Brain pericyte (primary cell): ENCODE results near the gene GTSE1.

Experiments used
- DNase-seq: peaks from one replicate; pipeline ENCODE4 v3.0.0-alpha.2; 2012; ENCODE audit warnings: low read depth, low spot score

Gene GTSE1

GRCh38 chr22:46327691-46328465 is 31.2 kb downstream of the GTSE1 start:
- DNase-seq = no peak

- DNase-seq = no peak
These were observed 32.1 kb downstream of the GTSE1 start for GRCh38 chr22:46328797-46329196.

DNA sequence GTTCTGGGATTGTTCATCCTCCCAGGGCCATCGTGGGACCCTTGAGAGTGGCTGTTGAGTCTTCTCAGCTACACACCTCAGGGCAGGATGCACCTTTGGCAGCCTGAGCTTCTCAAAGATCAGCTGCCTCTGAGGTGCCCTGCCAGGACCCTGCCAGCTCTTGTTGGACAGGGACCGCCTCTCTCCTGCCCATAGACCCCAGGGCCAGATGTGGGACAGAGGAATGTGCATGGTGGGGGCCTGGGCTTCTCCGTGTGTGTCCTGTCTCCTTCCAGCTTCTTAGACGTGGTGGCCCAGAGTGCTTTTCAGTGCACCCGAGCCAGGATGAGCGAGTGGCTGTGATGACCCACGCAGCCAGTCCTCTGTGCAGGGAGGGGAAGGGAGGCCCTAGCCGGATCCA is 32.9 kb downstream of the GTSE1 start:
- no peak for DNase-seq

- DNase-seq = no peak
These were observed 33.8 kb downstream of the GTSE1 start for GRCh38 chr22:46330426-46330825.

- no peak for DNase-seq
These were observed 34.8 kb downstream of the GTSE1 start for GRCh38 chr22:46331496-46331895.

DNA sequence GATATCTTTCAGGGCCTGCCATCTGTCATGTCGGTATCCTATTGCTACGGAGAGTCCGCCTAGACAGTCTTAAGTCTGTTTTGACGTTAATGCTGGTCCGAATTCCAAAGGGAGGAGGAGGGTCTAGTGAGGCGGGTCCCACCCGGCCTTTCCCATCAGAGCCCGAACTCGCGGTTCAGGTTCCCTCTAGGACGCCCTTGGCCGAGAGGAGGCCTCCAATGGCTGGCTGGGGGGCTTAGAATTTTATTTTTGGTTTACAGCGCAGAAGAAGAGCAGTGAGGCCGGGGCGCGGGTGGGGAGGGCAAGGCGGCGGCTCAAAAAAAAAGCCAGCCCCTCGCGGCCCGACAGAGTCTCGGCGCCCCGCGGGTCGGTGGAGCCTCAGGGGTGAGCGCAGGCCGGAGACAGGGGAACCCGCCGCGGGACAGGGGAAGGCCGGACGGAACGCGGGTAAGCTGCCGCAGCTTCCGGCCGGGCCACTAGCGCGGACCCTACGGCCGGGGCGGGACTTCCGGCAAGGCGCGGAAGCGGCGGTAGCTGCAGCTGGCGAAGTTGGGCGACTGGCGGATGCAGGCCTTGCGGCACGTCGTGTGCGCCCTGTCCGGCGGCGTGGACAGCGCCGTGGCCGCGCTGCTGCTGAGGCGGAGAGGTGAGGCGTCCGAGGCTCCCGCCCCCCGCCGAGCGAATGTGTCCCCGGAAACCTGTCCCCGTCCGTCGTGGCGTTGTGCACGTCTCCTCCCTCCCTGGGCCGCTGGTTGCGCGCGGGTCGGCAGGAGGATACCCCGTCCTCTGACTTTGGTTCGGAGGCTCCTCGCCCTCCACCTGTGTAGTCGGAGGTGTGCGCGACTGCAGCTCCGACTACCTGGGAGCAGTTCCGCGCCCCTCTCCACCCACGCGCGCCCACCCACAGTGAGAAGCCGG is 38.8 kb downstream of the GTSE1 start, which contains the start of gene TRMU:
TSS of gene TRMU (plus strand) at position 514 of the 918 bp plus-strand sequence. CDS start at position 565, 51 bp downstream.
- DNase-seq = peak; percentile 60

GRCh38 chr22:46336119-46337078 is 39.7 kb downstream of the GTSE1 start:
- no peak for DNase-seq

DNA sequence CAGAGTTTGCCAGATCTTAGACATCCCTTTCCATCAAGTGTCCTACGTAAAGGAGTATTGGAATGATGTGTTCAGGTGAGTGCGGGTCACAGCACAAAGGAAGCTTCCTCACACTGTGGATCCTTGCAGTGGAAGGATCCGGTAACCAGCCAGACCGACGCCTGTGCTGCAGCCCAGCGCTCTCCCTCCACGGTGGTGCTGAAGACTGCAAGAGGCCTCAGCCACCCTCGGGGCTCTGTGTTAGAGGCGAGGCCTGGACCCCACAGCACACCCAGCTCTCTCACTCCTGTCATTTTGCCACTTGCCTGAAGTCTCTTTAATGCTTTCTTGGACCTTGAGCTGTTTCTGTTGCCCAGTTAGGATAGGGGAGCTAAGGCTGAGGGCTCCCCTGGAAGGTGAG is 41.2 kb downstream of the GTSE1 start:
- no peak for DNase-seq

- no peak for DNase-seq
These were observed 42.0 kb downstream of the GTSE1 start for GRCh38 chr22:46338636-46339035.

GRCh38 chr22:46339956-46340355 is 43.3 kb downstream of the GTSE1 start:
- no peak for DNase-seq

GRCh38 chr22:46340676-46341075 is 44.0 kb downstream of the GTSE1 start:
- DNase-seq = no peak

- no peak for DNase-seq
These were observed 50.2 kb downstream of the GTSE1 start for GRCh38 chr22:46346680-46347405.

- DNase-seq = no peak
These were observed 51.0 kb downstream of the GTSE1 start for GRCh38 chr22:46347646-46348045.

GRCh38 chr22:46348099-46348695 is 51.5 kb downstream of the GTSE1 start:
- DNase-seq = no peak

DNA sequence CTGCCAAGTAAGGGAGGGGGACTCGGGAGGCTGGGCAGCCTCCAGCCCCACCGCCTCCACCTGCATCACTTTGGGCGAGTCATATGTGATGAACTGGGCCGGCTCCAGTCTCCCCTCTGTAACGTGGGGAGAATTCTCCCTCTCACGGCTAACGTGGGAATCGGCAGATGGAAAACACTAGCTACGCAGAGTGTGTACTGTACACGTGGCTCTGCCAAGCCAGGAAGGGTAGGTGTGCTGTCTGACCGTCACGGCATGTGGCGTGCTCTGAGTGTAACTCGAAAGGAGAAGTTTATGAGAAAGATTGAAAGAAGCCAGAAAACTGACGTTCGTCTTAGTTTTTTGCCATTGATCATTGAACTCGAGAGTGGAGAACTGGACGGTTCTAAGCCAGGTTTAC is 52.6 kb downstream of the GTSE1 start:
- DNase-seq = no peak

DNA sequence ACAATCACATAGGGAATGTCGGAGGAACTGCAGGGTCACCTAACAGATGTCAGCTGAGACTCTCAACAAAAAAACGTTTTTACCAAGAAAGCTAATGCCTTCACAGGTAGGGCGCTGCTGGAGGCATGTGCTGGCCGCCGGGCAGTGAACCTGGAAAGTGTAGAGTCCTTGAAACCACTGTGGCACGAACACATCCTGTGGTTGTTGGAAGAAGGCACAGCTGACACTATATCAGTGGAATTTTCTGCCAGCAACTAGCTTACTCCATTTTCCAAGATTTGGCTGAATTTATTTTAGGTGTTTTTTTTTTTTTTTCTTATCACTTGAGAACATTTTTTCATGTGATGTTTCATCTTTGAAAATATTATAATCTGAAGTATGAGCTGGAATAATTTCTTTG is 53.0 kb downstream of the GTSE1 start:
- no peak for DNase-seq

DNA sequence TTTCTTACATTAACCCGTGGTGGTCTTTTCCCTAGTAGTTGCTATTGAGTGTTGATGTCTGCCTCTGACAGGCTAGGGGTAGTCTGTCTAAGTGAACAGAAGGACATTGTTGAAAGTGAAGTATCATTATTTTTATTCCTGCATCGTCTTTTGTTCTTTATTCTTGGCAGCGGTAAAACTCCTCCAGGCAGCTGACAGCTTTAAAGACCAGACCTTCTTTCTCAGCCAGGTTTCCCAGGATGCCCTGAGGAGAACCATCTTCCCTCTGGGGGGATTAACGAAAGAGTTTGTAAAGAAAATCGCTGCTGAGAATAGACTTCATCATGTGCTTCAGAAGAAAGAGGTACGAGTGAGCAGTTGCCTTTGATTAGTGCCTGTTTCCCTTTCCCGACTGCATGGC is 53.5 kb downstream of the GTSE1 start:
- DNase-seq = no peak

DNA sequence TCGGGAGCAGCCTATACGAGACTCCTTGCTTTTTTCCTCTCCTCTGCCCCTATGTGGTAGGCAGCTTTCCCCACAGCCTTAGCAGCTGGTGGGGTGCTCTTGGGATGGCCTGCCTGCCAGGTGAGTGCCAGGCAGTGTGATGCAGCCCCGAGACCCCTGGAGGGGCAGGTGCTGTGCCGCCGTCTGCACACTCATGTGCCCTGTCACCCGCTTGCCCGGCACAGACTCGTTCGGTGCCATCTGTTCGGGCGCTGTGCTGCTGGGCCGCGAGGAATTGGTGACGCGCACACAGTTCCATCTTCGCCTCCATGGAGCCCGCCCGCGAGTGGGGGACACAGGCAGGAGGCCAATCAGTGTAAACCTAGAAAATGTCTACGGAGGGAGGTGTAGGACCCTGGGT is 54.0 kb downstream of the GTSE1 start:
- DNase-seq = no peak

DNA sequence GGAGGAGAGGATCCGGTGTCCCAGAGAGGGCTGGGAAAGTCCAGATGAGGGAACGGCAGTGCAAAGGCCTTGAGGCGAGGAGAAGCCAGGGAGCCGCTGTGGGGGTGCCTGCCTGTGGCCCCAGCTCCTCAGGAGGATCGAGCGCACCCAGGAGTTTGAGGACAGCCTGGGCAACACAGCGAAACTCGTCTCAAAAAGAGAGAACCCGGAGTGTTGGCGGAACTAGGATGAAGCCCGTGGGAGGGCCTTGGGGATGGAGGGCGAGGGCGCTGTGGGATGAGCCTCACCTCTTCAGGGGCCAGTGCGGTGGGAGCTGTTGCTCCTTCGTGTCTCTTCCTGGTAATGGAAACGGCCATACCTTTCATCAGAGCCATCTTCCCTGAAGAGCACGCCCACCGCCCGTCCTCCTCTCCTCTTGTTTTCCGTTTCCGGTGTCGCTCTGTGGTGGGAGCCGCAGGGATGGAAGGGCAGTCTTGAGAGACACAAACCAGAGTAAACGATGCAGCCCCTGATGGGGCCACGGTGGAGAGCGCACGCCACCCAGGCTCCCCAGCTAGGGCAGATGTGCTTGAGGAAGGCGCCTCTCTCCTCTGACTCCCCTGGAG is 54.6 kb downstream of the GTSE1 start:
- no peak for DNase-seq

- no peak for DNase-seq
These were observed 55.1 kb downstream of the GTSE1 start for GRCh38 chr22:46351767-46352166.
